GM19452 (cell line): ENCODE measurements around the gene SPATA46.

ENCODE experiments used
- ATAC-seq: cut with Tn5 transposase; IDR thresholded peaks from one replicate; pipeline ENCODE4 v1.9.1; 2021; ENCODE audit not compliant: unreplicated experiment

SPATA46 gene

GRCh38 chr1:162391790-162392563 is 15.3 kb upstream of the SPATA46 start:
- ATAC-seq: no peak

GRCh38 chr1:162390396-162391185 is 13.9 kb upstream of the SPATA46 start:
- ATAC-seq: no peak

GRCh38 chr1:162389971-162390370 is 13.3 kb upstream of the SPATA46 start:
- ATAC-seq: no peak

- peak; percentile 56 for ATAC-seq
These were observed 12.6 kb upstream of the SPATA46 start for GRCh38 chr1:162389021-162389818.

- no peak for ATAC-seq
These were observed 12.0 kb upstream of the SPATA46 start for GRCh38 chr1:162388615-162389014.

- no peak for ATAC-seq
These were observed 11.5 kb upstream of the SPATA46 start for GRCh38 chr1:162388083-162388594.

GRCh38 chr1:162387226-162388082 is 10.8 kb upstream of the SPATA46 start:
- ATAC-seq: no peak

GRCh38 chr1:162386292-162387225 is 9.9 kb upstream of the SPATA46 start:
- no peak for ATAC-seq

- ATAC-seq: no peak
These were observed 9.0 kb upstream of the SPATA46 start for GRCh38 chr1:162385702-162386101.

- no peak for ATAC-seq
These were observed 8.6 kb upstream of the SPATA46 start for GRCh38 chr1:162385280-162385623.

GRCh38 chr1:162384601-162385279 is 8.1 kb upstream of the SPATA46 start:
- no peak for ATAC-seq

- ATAC-seq: no peak
These were observed 7.5 kb upstream of the SPATA46 start for GRCh38 chr1:162384116-162384515.

- ATAC-seq: no peak
These were observed 6.9 kb upstream of the SPATA46 start for GRCh38 chr1:162383516-162383915.

GRCh38 chr1:162383091-162383490 is 6.4 kb upstream of the SPATA46 start:
- no peak for ATAC-seq

GRCh38 chr1:162381941-162382750 is 5.5 kb upstream of the SPATA46 start:
- no peak for ATAC-seq

GRCh38 chr1:162381383-162381782 is 4.7 kb upstream of the SPATA46 start, which contains the start of gene C1orf226:
C1orf226 (plus strand) TSS chr1:162381728; CDS start chr1:162381902, 174 bp downstream.
- no peak for ATAC-seq

GRCh38 chr1:162380061-162380846 is 3.6 kb upstream of the SPATA46 start:
- ATAC-seq: no peak
